ENCODE data around the gene LHFPL6. TPM values are rescaled to one million over a fixed set of nuclear protein-coding genes. Genes with fewer than 3 reads are reported as not detected.

LHFPL6 gene
- 1.7 and 4.1 TPM in 2 replicates for total RNA-seq (2014; rRNA removed; shearing (Covaris generic))

- DNase-seq (ENCODE audit: low spot score): peak; percentile 21
These were observed at the start of gene LHFPL6 for GRCh38 chr13:39602614-39603366. Gene LHFPL6, minus strand, starts transcription at chr13:39603193.

DNA sequence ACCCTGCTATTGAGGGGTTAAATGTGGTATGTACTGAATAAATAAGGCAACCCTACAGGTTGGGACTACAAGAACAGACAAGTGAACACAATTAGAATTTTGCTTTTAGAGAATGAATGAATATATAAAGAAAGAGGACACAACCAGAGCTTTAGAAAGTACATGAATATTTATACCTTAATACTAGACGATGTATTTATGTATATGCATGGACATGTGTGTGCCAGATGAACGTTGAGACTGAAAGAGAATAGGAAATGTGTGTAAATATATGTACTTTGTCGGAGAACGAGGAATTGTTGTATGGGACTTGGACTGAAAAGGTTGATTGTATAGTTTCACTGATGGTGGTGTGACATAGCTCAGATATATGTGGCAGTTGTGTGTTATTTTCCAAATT lies 43.1 kb upstream of the LHFPL6 start:
- DNase-seq (ENCODE audit: low spot score): no peak

- DNase-seq (ENCODE audit: low spot score): no peak
These were observed 38.7 kb upstream of the LHFPL6 start for GRCh38 chr13:39641645-39642044.

DNA sequence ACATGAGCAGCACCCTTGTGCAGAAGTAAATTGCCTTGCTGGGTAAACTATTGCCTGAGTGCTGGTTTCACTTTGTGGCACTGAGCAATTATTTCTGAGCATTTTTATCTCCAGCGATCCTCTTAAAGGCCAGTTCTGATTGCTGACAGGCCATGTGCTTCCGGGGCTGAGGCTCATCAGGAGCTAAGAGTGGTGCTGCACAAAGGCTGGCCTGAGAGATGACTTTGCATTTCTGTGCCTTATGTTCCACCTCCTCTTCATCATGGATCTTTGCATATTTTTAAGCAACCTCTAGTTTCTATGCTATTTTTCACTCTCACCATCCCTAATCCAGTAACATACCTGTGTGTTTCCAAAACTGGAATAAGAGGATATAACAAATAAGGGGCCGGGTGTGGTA lies 34.9 kb upstream of the LHFPL6 start:
- DNase-seq (ENCODE audit: low spot score): no peak

DNA sequence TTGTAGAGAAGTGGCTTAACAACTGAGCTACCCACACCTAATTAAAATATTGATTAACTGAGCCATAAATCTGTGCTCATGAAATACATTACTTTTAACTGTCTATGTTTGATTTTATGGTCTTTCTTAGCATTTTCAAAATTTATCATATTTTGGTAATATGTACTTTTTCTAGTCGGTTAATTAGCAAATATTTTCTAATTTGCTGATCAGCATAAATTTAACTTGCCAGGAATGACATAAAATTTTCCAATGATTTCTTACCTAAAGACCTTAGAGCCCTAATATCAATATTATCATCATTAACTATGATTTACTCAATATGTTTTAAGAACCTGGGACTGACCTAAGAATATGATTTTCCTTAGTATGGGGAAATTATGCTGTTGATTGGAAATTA lies 32.6 kb upstream of the LHFPL6 start:
- DNase-seq (ENCODE audit: low spot score): no peak

DNA sequence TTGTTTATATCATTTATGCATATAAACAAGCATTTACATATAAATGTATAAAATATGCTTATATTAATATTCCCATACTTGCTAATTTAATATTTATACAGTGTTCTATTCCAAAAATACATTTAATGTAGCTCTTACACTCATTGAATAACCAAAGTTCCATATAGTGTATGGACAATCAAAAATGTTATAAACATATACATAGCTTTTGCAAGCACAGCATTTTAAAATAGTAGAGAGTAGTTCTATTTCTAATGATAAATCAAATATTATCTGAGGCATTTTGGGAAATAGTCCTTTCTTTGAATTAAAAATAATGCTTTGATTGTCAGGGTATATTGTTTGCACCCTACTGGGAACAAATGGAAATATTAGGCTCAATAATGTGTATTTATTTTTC lies 30.0 kb upstream of the LHFPL6 start:
- no peak for DNase-seq (ENCODE audit: low spot score)

GRCh38 chr13:39631307-39631706 lies 28.3 kb upstream of the LHFPL6 start:
- DNase-seq (ENCODE audit: low spot score): no peak

DNA sequence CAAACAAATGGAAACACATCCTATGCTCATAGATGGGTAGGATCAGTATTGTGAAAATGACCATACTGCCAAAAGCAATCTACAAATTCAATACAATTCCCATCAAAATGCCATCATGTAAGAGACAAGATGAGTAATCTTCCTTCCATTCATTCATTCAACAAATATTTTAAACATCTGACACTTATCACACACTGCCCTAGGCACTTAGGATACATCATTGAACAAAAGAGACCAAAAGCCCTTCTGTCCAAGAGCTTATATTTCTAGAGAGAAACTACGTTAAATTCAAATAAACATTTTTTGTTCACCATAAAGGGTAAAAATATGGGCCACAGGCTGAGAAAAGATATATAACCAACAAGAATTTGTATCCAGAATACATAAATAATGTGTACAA lies 20.5 kb upstream of the LHFPL6 start:
- DNase-seq (ENCODE audit: low spot score): no peak

GRCh38 chr13:39618561-39618960 lies 15.6 kb upstream of the LHFPL6 start:
- no peak for DNase-seq (ENCODE audit: low spot score)

GRCh38 chr13:39616087-39616694 lies 13.2 kb upstream of the LHFPL6 start:
- DNase-seq (ENCODE audit: low spot score): peak; percentile 39

- DNase-seq (ENCODE audit: low spot score): peak; percentile 28
These were observed 9.1 kb upstream of the LHFPL6 start for GRCh38 chr13:39612023-39612637.

DNA sequence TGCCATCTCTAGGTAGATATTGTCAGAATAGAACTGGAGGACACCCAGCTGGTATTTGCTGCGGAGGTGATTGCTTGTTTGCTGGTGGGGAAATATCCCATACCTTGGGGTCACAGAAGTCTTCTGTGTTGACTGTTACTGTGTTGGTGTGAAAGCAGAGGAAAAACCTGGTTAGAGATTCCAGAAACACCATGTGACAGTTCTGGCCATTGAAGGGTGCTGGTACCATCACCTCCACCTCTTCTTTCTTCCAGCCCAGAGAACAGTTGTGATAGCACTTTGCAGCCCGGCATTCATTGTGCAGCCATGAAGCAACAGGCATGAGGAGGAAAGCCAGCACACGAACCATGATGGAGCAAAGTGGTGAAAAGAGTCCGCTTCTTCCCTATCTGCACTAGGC lies 4.9 kb upstream of the LHFPL6 start:
- no peak for DNase-seq (ENCODE audit: low spot score)

GRCh38 chr13:39605677-39606320 lies 2.8 kb upstream of the LHFPL6 start:
- no peak for DNase-seq (ENCODE audit: low spot score)

DNA sequence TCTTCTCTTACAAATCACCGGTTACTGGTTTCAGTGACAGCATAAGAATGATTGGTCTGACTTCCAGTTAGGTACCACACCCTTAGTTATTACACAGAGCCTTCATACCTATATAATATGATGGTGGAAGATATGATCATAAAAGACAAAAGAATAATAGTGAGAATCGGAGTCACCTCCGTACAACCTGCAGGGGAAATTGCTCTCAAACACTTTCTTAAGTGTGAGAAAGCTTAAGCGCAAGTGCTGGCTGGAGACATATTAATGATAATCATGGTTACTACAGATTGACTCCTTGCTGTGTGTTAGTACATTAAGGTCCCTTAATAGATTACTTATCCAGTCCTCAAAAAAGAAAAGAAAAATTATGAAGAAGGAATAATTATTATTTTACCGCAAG lies 1.8 kb upstream of the LHFPL6 start:
- DNase-seq (ENCODE audit: low spot score): no peak

DNA sequence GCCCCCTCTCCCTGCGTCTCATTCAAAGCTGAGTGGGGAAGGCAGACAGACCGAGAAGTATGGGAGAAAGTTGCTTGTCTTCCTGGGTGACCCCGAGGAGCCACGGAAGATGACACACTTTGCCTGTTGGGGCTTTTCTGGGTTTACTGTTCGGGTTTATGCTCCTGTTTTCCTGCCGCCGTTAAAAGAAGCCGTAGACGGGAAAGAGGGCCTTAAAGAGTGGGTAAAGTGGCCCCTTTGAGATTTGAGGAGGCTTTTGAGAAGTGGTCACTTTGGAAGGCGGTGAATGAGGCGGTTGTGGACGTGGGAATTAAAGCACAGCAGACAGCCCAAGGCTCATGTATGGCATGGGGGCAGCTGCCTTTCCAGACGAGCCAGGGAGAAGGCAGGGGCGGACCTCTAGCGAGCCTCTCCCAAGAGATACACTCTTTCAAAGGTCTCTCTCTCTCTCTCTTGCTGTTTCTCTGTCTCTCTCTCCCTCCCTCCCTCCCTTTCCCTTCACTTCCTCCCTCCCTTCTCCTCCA lies 493 bp upstream of the LHFPL6 start:
- peak; percentile 2 for DNase-seq (ENCODE audit: low spot score)

DNA sequence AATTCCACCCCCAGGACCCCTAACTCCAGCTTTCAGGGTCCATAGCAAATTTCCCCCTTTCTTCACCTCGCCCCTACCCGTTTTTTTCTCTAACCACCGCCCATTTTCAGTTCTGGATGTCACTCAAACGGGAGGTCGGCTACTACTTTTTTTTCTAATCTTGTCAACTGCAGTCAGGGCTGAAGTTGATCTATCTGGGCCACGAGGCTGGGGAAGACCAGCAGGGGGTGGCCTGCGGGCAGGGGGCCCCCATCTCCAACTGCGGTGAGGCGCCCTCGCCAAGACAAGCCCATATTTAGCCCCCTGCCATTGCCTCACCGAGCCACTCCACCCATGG lies 748 bp downstream of the LHFPL6 start:
- no peak for DNase-seq (ENCODE audit: low spot score)

DNA sequence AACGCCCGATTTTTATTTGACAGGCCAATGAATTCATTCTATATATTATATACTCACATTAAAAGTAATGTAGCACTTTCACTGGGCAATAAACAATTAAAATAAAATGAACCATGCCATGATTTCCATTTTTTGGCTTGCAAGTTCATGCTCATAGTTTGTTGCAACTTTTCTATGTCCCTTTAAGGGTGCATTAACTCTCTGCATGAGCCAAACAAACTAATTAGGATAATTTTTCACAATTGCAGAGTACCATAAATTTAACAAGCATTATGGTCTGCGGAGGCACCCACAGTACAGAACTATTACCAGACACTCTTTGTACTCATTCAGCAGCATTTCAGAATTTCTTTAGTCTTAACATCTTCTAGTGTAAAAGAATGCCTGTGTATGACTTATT lies 1.4 kb downstream of the LHFPL6 start:
- DNase-seq (ENCODE audit: low spot score): no peak

GRCh38 chr13:39600766-39601165 lies 2.2 kb downstream of the LHFPL6 start:
- no peak for DNase-seq (ENCODE audit: low spot score)

DNA sequence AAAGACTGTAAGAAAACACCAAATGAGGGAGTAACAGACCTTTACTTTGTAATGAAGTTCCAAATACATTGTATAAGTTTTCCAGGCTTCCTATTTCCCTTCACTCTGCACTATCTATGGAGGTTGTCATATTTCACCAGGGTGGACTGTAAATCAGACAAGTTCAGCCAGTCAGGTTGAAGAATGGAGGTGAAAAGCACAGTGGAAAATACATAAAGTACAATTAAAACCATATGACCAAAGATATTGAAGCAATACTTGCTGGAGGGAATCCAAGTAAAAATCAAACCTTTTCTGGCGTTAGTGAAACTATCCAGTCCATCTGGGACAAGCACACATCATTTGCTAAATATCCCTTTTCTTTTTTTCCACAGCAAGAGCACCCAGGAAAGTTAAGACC lies 3.2 kb downstream of the LHFPL6 start:
- DNase-seq (ENCODE audit: low spot score): no peak

- no peak for DNase-seq (ENCODE audit: low spot score)
These were observed 4.0 kb downstream of the LHFPL6 start for GRCh38 chr13:39599012-39599411.

DNA sequence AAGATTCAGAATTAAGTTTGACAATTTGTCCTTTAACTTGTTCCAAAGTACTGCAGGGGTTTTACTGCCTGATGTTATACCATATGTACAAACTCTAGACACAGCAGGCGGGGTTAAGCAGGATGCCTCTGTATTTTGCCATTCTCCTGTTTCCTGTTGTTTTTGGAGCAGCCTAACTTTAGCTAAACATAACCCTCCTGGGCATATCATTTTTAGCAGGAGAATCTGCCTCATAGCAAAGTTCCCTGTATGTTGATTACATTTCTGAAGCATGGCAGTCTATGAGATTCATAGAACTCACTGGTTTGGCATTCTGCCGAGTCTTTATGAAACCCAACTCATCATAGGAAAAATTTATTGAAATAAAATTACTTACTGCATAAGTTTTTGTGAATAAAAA lies 5.2 kb downstream of the LHFPL6 start:
- no peak for DNase-seq (ENCODE audit: low spot score)

DNA sequence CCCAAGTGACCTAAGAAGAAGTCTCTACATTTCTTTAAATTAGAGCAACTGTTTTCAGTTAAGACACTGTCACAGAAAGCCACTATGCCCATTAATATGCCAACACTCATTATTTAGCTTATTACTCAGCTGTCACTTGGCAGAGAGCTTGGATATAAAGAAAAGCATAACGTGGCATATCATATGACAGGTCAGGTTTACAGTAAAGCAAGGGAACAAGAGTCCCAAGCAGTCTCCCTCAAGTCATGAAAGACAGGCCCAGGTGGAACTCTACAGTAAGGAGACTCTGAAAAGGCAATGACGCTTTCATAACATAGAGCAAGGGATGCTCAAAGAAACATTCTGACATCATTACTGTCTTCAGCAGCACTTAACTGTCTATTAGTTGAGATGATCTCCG lies 6.3 kb downstream of the LHFPL6 start:
- DNase-seq (ENCODE audit: low spot score): no peak

DNA sequence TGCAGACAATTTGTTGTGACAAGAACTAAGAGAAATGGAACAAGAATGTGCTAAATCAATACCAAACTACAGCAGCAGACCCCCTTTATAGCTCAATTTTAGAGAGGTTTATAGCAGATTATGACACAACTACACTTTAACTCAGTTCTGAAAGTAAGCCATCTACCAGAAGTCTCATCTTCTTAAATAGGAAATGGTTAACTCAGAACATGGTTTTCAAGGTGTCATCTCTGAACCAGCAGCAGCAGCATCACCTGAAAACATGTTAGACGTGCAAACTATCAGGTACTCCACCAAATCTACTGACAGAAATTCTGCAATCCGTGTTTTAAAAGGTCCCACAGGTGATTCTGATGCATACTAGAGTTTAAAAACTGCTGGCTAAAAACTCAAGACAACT lies 6.8 kb downstream of the LHFPL6 start:
- no peak for DNase-seq (ENCODE audit: low spot score)
